ENCODE results near the gene SPATA9.

DNA sequence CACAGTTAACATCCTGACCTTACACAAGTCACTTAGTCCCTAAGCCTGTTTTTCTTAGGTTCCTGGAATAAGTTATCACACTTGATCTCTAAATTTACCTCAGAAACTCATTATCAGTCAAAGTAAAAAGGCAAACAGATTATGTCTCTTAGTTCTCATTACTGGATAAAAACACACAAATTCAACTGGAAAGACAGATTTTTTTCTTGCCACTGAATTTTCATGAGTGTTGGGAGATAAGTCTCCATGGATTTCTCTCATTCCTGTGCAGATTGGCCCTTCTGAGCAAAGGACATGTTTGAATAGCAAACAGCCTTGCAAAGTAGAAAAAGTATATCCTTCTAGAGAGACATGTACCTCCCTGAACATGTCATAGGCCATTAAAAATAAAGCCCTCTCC is 10.2 kb downstream of the SPATA9 start:
- no peak for TF ChIP-seq CTCF (IDR thresholded peaks at IDR 0.05 in 2 of 3, conservative IDR thresholded peaks at IDR 0.05 in 1 of 3; ENCODE audit: insufficient read depth in 2 of 3, low read depth in 1 of 3, low read length in 3 of 3)
- TF ChIP-seq NR3C1 (CRISPR knock-in tag; IDR thresholded peaks at IDR 0.05) = no peak
- no peak for TF ChIP-seq BCL6 (CRISPR knock-in tag; IDR thresholded peaks at IDR 0.05)
- no peak for TF ChIP-seq CREBBP (IDR thresholded peaks at IDR 0.05; ENCODE audit: low read depth, low read length)
- no peak for TF ChIP-seq FOXA1 (IDR thresholded peaks at IDR 0.05; ENCODE audit: borderline replicate concordance)
- TF ChIP-seq POLR2A (conservative IDR thresholded peaks at IDR 0.05) = no peak
- TF ChIP-seq EZH2 (IDR thresholded peaks at IDR 0.05; ENCODE audit: borderline replicate concordance, low read depth, low read length) = no peak
- TF ChIP-seq CCNT2 (IDR thresholded peaks at IDR 0.05; ENCODE audit: borderline replicate concordance, extremely low read depth, insufficient read length, low read depth, low read length) = no peak
- TF ChIP-seq, protein P1, sequence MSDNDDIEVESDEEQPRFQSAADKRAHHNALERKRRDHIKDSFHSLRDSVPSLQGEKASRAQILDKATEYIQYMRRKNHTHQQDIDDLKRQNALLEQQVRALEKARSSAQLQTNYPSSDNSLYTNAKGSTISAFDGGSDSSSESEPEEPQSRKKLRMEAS (CRISPR knock-in tag; IDR thresholded peaks at IDR 0.05) = no peak
- TF ChIP-seq JUND (IDR thresholded peaks at IDR 0.05; ENCODE audit: borderline replicate concordance, low read depth, low read length) = no peak
- no peak for TF ChIP-seq JUND (tag; IDR thresholded peaks at IDR 0.05; ENCODE audit: borderline replicate concordance, low read depth, low read length)
- TF ChIP-seq, protein P2, sequence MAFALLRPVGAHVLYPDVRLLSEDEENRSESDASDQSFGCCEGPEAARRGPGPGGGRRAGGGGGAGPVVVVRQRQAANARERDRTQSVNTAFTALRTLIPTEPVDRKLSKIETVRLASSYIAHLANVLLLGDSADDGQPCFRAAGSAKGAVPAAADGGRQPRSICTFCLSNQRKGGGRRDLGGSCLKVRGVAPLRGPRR (CRISPR knock-in tag; IDR thresholded peaks at IDR 0.05) = no peak
